Hepatocyte (in vitro differentiated cells): ENCODE measurements around the gene CTNNAL1. TPM values are rescaled to one million over a fixed set of nuclear protein-coding genes. Genes with fewer than 3 reads are reported as not detected.

Experiments
- DNase-seq: peaks from one replicate; pipeline ENCODE4 v3.0.0-alpha.2; 2016; ENCODE audit warnings: low spot score
- H2AFZ ChIP-seq: fragments of 200-600 bp; sonication (generic); 2 replicates; pipeline ENCODE4 v1.6.0; 2016; ENCODE audit warnings: antibody characterized with exemption, mild to moderate bottlenecking
- H3K27ac ChIP-seq: fragments of 200-600 bp; sonication (generic); 2 replicates; pipeline ENCODE4 v1.5.1; 2016; ENCODE audit warnings: mild to moderate bottlenecking
- H3K27me3 ChIP-seq: fragments of 200-600 bp; sonication (generic); 2 replicates; pipeline ENCODE4 v1.6.1; 2016
- H3K36me3 ChIP-seq: fragments of 200-600 bp; sonication (generic); replicated peaks from 2 replicates; pipeline ENCODE4 v1.5.1; 2016; ENCODE audit warnings: low read depth; ENCODE audit not compliant: insufficient read depth
- H3K4me1 ChIP-seq: fragments of 200-600 bp; sonication (generic); 2 replicates; pipeline ENCODE4 v1.5.1; 2016; ENCODE audit warnings: mild to moderate bottlenecking, moderate library complexity; ENCODE audit not compliant: insufficient read depth
- H3K4me2 ChIP-seq: fragments of 200-600 bp; sonication (generic); 2 replicates; pipeline ENCODE4 v1.6.0; 2016
- H3K4me3 ChIP-seq: fragments of 200-600 bp; sonication (generic); 2 replicates; pipeline ENCODE4 v1.5.1; 2016; ENCODE audit warnings: mild to moderate bottlenecking
- H3K79me2 ChIP-seq: fragments of 200-600 bp; sonication (generic); 2 replicates; pipeline ENCODE4 v1.6.0; 2017; ENCODE audit warnings: mild to moderate bottlenecking
- H3K9me2 ChIP-seq: fragments of 200-600 bp; sonication (generic); replicated peaks from 2 replicates; pipeline ENCODE4 v1.6.0; 2017; ENCODE audit warnings: mild to moderate bottlenecking; ENCODE audit not compliant: insufficient read depth
- H3K9me3 ChIP-seq: fragments of 200-600 bp; sonication (generic); 2 replicates; pipeline ENCODE4 v1.5.1; 2016; ENCODE audit warnings: low read depth, mild to moderate bottlenecking
- H4K20me1 ChIP-seq: fragments of 200-600 bp; sonication (generic); 2 replicates; pipeline ENCODE4 v1.6.0; 2016; ENCODE audit warnings: mild to moderate bottlenecking; ENCODE audit not compliant: insufficient read depth, poor library complexity, severe bottlenecking
- EZH2 ChIP-seq: fragments of 200-600 bp; sonication (generic); IDR thresholded peaks from 2 replicates; pipeline ENCODE4 v1.6.1; 2016; ENCODE audit warnings: antibody characterized with exemption, mild to moderate bottlenecking, borderline replicate concordance
- EZH2phosphoT487 ChIP-seq: fragments of 200-600 bp; sonication (generic); IDR thresholded peaks from one replicate; pipeline ENCODE4 v1.6.1; 2018; ENCODE audit warnings: antibody characterized with exemption, mild to moderate bottlenecking, low read depth, moderate library complexity; ENCODE audit not compliant: unreplicated experiment, severe bottlenecking
- WGBS: methylation state at CpG from one replicate; pipeline ENCODE4 v1.1.6; 2016; ENCODE audit warnings: low lambda C conversion rate; ENCODE audit errors: missing lambda C conversion rate; 5-methylcytosine and 5-hydroxymethylcytosine counted together
- polyA plus RNA-seq: library from polyadenylated mRNA; unstranded; fragments of >200 nt; fragmentation: Nextera tagmentation; extraction: Ambion mirVana; gene quantifications from 2 replicates; pipeline ENCODE4 v1.2.1, GENCODE V29; 2016
- total RNA-seq: library from RNA; depleted of rRNA; stranded (reverse); fragments of >200 nt; gene quantifications from 2 replicates; pipeline ENCODE4 v1.2.3, GENCODE V29; 2014
- TF ChIP-seq, protein P1 (sequence below): fragments of 200-600 bp; sonication (generic); IDR thresholded peaks from 2 replicates; pipeline ENCODE4 v1.5.1; 2016; ENCODE audit warnings: antibody characterized with exemption, mild to moderate bottlenecking; ENCODE audit not compliant: poor library complexity

The CTNNAL1 gene
- total and polyA plus RNA-seq, 2 experiments from 2014 or later: 54.5 to 57.4 TPM

DNA sequence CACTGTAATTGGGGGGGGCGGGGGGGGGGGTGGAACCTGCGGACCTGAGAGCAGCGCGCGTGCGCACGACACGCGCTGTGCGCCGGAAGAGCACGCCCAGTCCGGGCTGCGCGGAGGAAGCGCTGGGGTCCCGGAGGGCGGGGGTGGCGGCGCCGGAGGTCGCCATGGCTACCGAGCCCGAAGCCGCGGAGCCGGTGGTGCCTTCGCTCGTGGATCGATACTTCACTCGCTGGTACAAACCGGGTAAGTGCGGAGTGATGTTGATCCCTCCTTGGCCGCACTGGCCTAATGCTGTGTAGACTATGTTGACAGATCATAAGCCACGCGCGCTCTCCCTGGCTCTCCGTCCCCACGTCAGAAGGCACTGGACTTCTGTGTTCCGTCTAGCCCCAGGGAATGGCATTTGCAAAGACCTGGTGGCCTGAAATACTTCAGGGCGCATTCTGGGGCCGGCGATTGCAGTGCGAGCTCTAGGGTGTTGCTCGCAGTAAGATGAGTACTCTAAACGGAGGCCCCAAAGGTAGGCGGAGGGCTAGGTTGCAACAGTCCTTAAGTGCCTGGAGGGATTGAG lies 78.9 kb downstream of the CTNNAL1 start, which contains the start of gene ABITRAM:
TSS of gene ABITRAM (plus strand) at position 78 of the 571 bp plus-strand sequence. CDS start at position 165, 87 bp downstream.
- 3% methylated on average over 22 of the region's 47 CpGs for whole genome bisulfite sequencing

GRCh38 chr9:108933718-108934322 lies 79.5 kb downstream of the CTNNAL1 start, which contains the start of gene ELP1:
ELP1 (minus strand) TSS chr9:108934124; CDS start chr9:108931146, 2,978 bp downstream.
- Histone ChIP-seq H3K79me2 (peaks cover 66% of the 10 kb centered on the region), H3K4me2 (peak within 1 kb of the TSS; percentile 94), H3K4me3 (peak within 1 kb of the TSS; percentile 75), H3K9me2 (no peaks in the 10 kb centered on the region), H4K20me1 (no peaks in the 10 kb centered on the region), H3K27me3 (no peaks in the 10 kb centered on the region), H3K36me3 (no peaks in the 10 kb centered on the region), H3K4me1 (peaks cover 10% of the 10 kb centered on the region), H3K27ac (peak within 1 kb of the TSS; percentile 93), H3K9me3 (no peaks in the 10 kb centered on the region), H2AFZ (peak within 1 kb of the TSS; percentile 94)
- DNase-seq: peak; percentile 98
- no peak for TF ChIP-seq EZH2
- TF ChIP-seq, protein P1, sequence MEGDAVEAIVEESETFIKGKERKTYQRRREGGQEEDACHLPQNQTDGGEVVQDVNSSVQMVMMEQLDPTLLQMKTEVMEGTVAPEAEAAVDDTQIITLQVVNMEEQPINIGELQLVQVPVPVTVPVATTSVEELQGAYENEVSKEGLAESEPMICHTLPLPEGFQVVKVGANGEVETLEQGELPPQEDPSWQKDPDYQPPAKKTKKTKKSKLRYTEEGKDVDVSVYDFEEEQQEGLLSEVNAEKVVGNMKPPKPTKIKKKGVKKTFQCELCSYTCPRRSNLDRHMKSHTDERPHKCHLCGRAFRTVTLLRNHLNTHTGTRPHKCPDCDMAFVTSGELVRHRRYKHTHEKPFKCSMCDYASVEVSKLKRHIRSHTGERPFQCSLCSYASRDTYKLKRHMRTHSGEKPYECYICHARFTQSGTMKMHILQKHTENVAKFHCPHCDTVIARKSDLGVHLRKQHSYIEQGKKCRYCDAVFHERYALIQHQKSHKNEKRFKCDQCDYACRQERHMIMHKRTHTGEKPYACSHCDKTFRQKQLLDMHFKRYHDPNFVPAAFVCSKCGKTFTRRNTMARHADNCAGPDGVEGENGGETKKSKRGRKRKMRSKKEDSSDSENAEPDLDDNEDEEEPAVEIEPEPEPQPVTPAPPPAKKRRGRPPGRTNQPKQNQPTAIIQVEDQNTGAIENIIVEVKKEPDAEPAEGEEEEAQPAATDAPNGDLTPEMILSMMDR: peak; percentile 47
- TF ChIP-seq EZH2phosphoT487: no peak
- WGBS: 1% methylated on average over 47 of the region's 48 CpGs

More for the DNA sequence above, 78.9 kb downstream of the CTNNAL1 start, which contains the start of gene ABITRAM:
- H3K27me3 ChIP-seq: no peaks in the 10 kb centered on the region
- H3K9me3 ChIP-seq: no peaks in the 10 kb centered on the region
- no peaks in the 10 kb centered on the region for H3K36me3 ChIP-seq
- H2AFZ ChIP-seq: peak within 1 kb of the TSS; percentile 94
- H3K79me2 ChIP-seq: peaks cover 60% of the 10 kb centered on the region
- H3K4me1 ChIP-seq: peaks cover 10% of the 10 kb centered on the region
- H3K4me2 ChIP-seq: peak within 1 kb of the TSS; percentile 94
- H4K20me1 ChIP-seq: no peaks in the 10 kb centered on the region
- peak; percentile 94 for DNase-seq
- H3K9me2 ChIP-seq: no peaks in the 10 kb centered on the region
- TF ChIP-seq, protein P1: no peak
- TF ChIP-seq EZH2phosphoT487 (no peak), EZH2 (no peak)
- H3K27ac ChIP-seq: peak within 1 kb of the TSS; percentile 93
- H3K4me3 ChIP-seq: peak within 1 kb of the TSS; percentile 75

GRCh38 chr9:108933231-108933717 lies 80.0 kb downstream of the CTNNAL1 start:
- no peaks in the 10 kb centered on the region for H3K9me3 ChIP-seq
- peaks cover 70% of the 10 kb centered on the region for H3K79me2 ChIP-seq
- 2% methylated on average over 25 of the region's 25 CpGs for WGBS
- no peaks in the 10 kb centered on the region for H4K20me1 ChIP-seq
- H3K4me2 ChIP-seq: peak overlapping the region; percentile 94
- TF ChIP-seq EZH2phosphoT487 (no peak), EZH2 (no peak)
- TF ChIP-seq, protein P1: no peak
- H3K27me3 ChIP-seq: no peaks in the 10 kb centered on the region
- H2AFZ ChIP-seq: peak overlapping the region; percentile 65
- H3K4me3 ChIP-seq: peak overlapping the region; percentile 75
- H3K27ac ChIP-seq: peak overlapping the region; percentile 93
- H3K36me3 ChIP-seq: no peaks in the 10 kb centered on the region
- peaks cover 10% of the 10 kb centered on the region for H3K4me1 ChIP-seq
- DNase-seq: peak; percentile 56
- H3K9me2 ChIP-seq: no peaks in the 10 kb centered on the region
